ENCODE results near the gene NLRP1.

GRCh38 chr17:5607946-5608345 is 23.6 kb upstream of the NLRP1 start:
- no peak for TF ChIP-seq CTCF (IDR thresholded peaks at IDR 0.05)
- no peak for TF ChIP-seq POLR2A (IDR thresholded peaks at IDR 0.05)

Measured in adrenal gland (tissue), 5 donors.